ENCODE results near the gene RNU5D-1.

DNA sequence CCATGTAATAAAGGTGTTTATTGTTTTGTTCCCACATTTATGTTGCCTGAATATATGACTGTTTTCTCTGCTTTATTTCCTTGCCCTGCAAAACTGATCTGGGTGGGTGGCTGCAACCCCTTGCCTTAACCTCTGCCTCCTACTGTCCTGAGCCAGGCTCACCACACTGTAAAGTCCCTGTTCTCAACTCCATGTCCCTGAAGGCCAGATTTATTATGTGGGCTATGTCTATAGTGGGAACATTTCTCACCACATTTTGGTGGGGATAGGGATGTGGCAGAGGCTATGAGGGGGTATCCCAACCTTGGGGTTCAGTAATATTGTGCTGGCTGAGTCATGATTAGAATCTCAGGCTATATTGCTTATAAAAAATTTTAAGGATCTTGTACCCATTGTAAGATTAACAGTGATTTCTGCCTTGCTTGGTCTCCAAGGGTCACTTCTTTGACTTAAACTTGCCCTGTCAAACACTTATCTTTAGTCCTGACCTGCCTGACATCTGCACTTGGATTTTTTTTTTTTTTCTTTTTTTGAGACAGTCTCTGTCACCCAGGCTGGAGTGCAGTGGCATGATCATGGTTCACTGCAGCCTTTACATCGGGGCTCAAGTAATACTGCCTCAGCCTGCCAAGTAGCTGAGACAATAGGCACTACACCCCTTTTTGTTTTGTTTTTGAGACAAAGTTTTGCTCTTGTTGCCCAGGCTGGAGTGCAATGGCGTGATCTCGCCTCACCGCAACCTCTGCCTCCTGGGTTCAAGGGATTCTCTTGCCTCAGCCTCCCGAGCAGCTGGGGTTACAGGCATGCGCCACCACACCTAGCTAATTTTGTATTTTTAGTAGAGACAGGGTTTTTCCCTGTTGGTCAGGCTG, 48.0 kb upstream of the RNU5D-1 start:
- TF ChIP-seq POLR2A (IDR thresholded peaks at IDR 0.05), result no peak
- TF ChIP-seq, protein P1, sequence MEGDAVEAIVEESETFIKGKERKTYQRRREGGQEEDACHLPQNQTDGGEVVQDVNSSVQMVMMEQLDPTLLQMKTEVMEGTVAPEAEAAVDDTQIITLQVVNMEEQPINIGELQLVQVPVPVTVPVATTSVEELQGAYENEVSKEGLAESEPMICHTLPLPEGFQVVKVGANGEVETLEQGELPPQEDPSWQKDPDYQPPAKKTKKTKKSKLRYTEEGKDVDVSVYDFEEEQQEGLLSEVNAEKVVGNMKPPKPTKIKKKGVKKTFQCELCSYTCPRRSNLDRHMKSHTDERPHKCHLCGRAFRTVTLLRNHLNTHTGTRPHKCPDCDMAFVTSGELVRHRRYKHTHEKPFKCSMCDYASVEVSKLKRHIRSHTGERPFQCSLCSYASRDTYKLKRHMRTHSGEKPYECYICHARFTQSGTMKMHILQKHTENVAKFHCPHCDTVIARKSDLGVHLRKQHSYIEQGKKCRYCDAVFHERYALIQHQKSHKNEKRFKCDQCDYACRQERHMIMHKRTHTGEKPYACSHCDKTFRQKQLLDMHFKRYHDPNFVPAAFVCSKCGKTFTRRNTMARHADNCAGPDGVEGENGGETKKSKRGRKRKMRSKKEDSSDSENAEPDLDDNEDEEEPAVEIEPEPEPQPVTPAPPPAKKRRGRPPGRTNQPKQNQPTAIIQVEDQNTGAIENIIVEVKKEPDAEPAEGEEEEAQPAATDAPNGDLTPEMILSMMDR (IDR thresholded peaks at IDR 0.05), result no peak

Measured in lower leg skin (tissue), 3 donors.